ENCODE data around the gene IL2RA. TPM values are rescaled to one million over a fixed set of nuclear protein-coding genes. Genes with fewer than 3 reads are reported as not detected.
A peak's percentile ranks its signal among the peaks of the same experiment; 100 is the strongest.

The IL2RA gene
- total and polyA plus RNA-seq, 2 donors (not counting 1 experiment from before 2014, with no cell fraction given) = 7.2 to 56.7 TPM

- TF ChIP-seq CTCF (IDR thresholded peaks at IDR 0.05) = no peak
- no peak for TF ChIP-seq EZH2 (IDR thresholded peaks at IDR 0.05; ENCODE audit: borderline replicate concordance, insufficient read depth, low read depth, low read length, poor library complexity, severe bottlenecking)
- Histone ChIP-seq H3K4me1 (ENCODE audit: control insufficient read depth in 2 of 2, insufficient read depth in 2 of 2, low read length in 2 of 2) (peaks cover 12 to 37% of the 10 kb centered on the region in 2 donors), H3K36me3 (replicated peaks in 1 of 2; ENCODE audit: control extremely low read depth in 1 of 2, control insufficient read depth in 1 of 2, extremely low read depth in 1 of 2, insufficient read depth in 2 of 2, low read length in 1 of 2) (no peaks in the 10 kb centered on the region), H4K20me1 (ENCODE audit: control insufficient read depth, insufficient read depth, low read length, poor library complexity, severe bottlenecking) (no peaks in the 10 kb centered on the region), H3K79me2 (ENCODE audit: control insufficient read depth, insufficient read depth, low read length) (peaks cover 61% of the 10 kb centered on the region), H3K9me3 (ENCODE audit: control extremely low read depth in 1 of 3, control insufficient read depth in 2 of 3, insufficient read depth in 1 of 3, low read length in 2 of 3) (no peaks in the 10 kb centered on the region), H3K9ac (ENCODE audit: low read length) (peak overlapping the region; percentile 7), H3K27ac (ENCODE audit: low read length in 2 of 2) (no peak overlapping the region), H3K4me2 (replicated peaks; ENCODE audit: low read depth, low read length, poor library complexity, severe bottlenecking) (peak overlapping the region; percentile 34), H3K4me3 (ENCODE audit: control extremely low read depth in 1 of 5, extremely low read depth in 1 of 5, insufficient read depth in 1 of 5, low read depth in 2 of 5, low read length in 4 of 5) (peak overlapping the region in 1 of 5 experiments; percentile 12), H3K27me3 (replicated peaks in 1 of 4; ENCODE audit: control extremely low read depth in 1 of 4, control insufficient read depth in 3 of 4, insufficient read depth in 4 of 4, low read length in 3 of 4) (no peaks in the 10 kb centered on the region), H2AFZ (ENCODE audit: insufficient read depth, low read depth, low read length, poor library complexity, severe bottlenecking) (peak overlapping the region; percentile 35)
- no peak for ATAC-seq (ENCODE audit: low read depth)
- Mint-ChIP-seq H3K9me3 (ENCODE audit: insufficient read depth) (no peaks in the 10 kb centered on the region), H3K4me1 (peaks cover 44% of the 10 kb centered on the region), H3K4me3 (peak overlapping the region; percentile 56), H3K27me3 (no peaks in the 10 kb centered on the region), H3K27ac (peak overlapping the region; percentile 17)
- 48% methylated on average over 2 of the region's 4 CpGs for WGBS (ENCODE audit: insufficient coverage)
- POLR2A ChIA-PET = no interaction called here
- CTCF ChIA-PET = interaction anchor here (0.6 to 0.9 kb wide), 3 partner anchors 90 to 294 kb away, joined by 3 to 7 read pairs (median 3); partner anchors contain the start of gene IL2RA
- intact Hi-C loops (cut with micrococcal nuclease) = loop anchor here (10.0 kb wide), 1 partner anchor 1503 kb away; no protein-coding TSS in a partner anchor
- no peak for DNase-seq
Observed at GRCh38 chr10:5971886-5972285, 90.3 kb downstream of the IL2RA start.

GRCh38 chr10:5971315-5971832, 90.8 kb downstream of the IL2RA start:
- Mint-ChIP-seq H3K27me3 (no peaks in the 10 kb centered on the region), H3K9me3 (ENCODE audit: insufficient read depth) (no peaks in the 10 kb centered on the region), H3K4me3 (peak overlapping the region; percentile 56), H3K27ac (peak overlapping the region; percentile 52), H3K4me1 (peaks cover 42% of the 10 kb centered on the region)
- H3K9ac ChIP-seq (ENCODE audit: low read length) = peak overlapping the region; percentile 7
- TF ChIP-seq CTCF (IDR thresholded peaks at IDR 0.05) (no peak), EZH2 (IDR thresholded peaks at IDR 0.05; ENCODE audit: borderline replicate concordance, insufficient read depth, low read depth, low read length, poor library complexity, severe bottlenecking) (no peak)
- DNase-seq = peak; percentile 22
- H3K27me3 ChIP-seq (replicated peaks in 1 of 4; ENCODE audit: control extremely low read depth in 1 of 4, control insufficient read depth in 3 of 4, insufficient read depth in 4 of 4, low read length in 3 of 4) = no peaks in the 10 kb centered on the region
- ChIA-PET CTCF (interaction anchor here (0.6 to 0.9 kb wide), 3 partner anchors 91 to 294 kb away, joined by 3 to 7 read pairs (median 3); partner anchors contain the start of gene IL2RA), POLR2A (no interaction called here)
- peak; percentile 31 for ATAC-seq (ENCODE audit: low read depth)
- H4K20me1 ChIP-seq (ENCODE audit: control insufficient read depth, insufficient read depth, low read length, poor library complexity, severe bottlenecking) = no peaks in the 10 kb centered on the region
- H3K27ac ChIP-seq (ENCODE audit: low read length in 2 of 2) = peak overlapping the region in 1 of 2 donors; percentile 33
- peaks cover 12 to 35% of the 10 kb centered on the region in 2 donors for H3K4me1 ChIP-seq (ENCODE audit: control insufficient read depth in 2 of 2, insufficient read depth in 2 of 2, low read length in 2 of 2)
- peak overlapping the region in 1 of 5 experiments; percentile 12 for H3K4me3 ChIP-seq (ENCODE audit: control extremely low read depth in 1 of 5, extremely low read depth in 1 of 5, insufficient read depth in 1 of 5, low read depth in 2 of 5, low read length in 4 of 5)
- peaks cover 58% of the 10 kb centered on the region for H3K79me2 ChIP-seq (ENCODE audit: control insufficient read depth, insufficient read depth, low read length)
- intact Hi-C loops (cut with micrococcal nuclease) = loop anchor here (10.0 kb wide), 1 partner anchor 1503 kb away; no protein-coding TSS in a partner anchor
- H3K4me2 ChIP-seq (replicated peaks; ENCODE audit: low read depth, low read length, poor library complexity, severe bottlenecking) = peak overlapping the region; percentile 34
- peak overlapping the region; percentile 35 for H2AFZ ChIP-seq (ENCODE audit: insufficient read depth, low read depth, low read length, poor library complexity, severe bottlenecking)
- H3K9me3 ChIP-seq (ENCODE audit: control extremely low read depth in 1 of 3, control insufficient read depth in 2 of 3, insufficient read depth in 1 of 3, low read length in 2 of 3) = no peaks in the 10 kb centered on the region
- H3K36me3 ChIP-seq (replicated peaks in 1 of 2; ENCODE audit: control extremely low read depth in 1 of 2, control insufficient read depth in 1 of 2, extremely low read depth in 1 of 2, insufficient read depth in 2 of 2, low read length in 1 of 2) = no peaks in the 10 kb centered on the region
- WGBS (ENCODE audit: insufficient coverage) = 39% methylated on average over 5 of the region's 8 CpGs
